HepG2 (cell line): ENCODE measurements around the gene YKT6. TPM values are rescaled to one million over a fixed set of nuclear protein-coding genes. Genes with fewer than 3 reads are reported as not detected.
A peak's percentile ranks its signal among the peaks of the same experiment; 100 is the strongest.

Source experiments
- AFF4 ChIP-seq: sonication (generic); formaldehyde crosslinking; IDR thresholded peaks from 2 replicates; pipeline ENCODE4 v1.4.0; 2020; ENCODE audit warnings: missing genetic modification reagents
- MBD4 ChIP-seq: IDR thresholded peaks from 2 replicates; pipeline ENCODE4 v1.6.1; 2012; ENCODE audit warnings: low read length, inconsistent platforms, borderline replicate concordance
- PAX8 ChIP-seq: sonication (generic); formaldehyde crosslinking; IDR thresholded peaks from 2 replicates; pipeline ENCODE4 v1.8.0; 2022; ENCODE audit warnings: mild to moderate bottlenecking, missing genetic modification reagents, borderline replicate concordance
- PRPF4 ChIP-seq: fragments of 200-400 bp; formaldehyde crosslinking; IDR thresholded peaks from 2 replicates; pipeline ENCODE4 v1.6.1; 2016; ENCODE audit warnings: low read length, low read depth; ENCODE audit not compliant: poor library complexity, severe bottlenecking
- ZBTB10 ChIP-seq: sonication (generic); formaldehyde crosslinking; IDR thresholded peaks from 2 replicates; pipeline ENCODE4 v1.4.0; 2020; ENCODE audit warnings: missing genetic modification reagents, borderline replicate concordance
- ZKSCAN5 ChIP-seq: sonication (generic); formaldehyde crosslinking; IDR thresholded peaks from 2 replicates; pipeline ENCODE4 v1.5.1; 2020; ENCODE audit warnings: mild to moderate bottlenecking, missing genetic modification reagents
- ZNF224 ChIP-seq: sonication (generic); formaldehyde crosslinking; IDR thresholded peaks from 2 replicates; pipeline ENCODE4 v1.5.0; 2020; ENCODE audit warnings: mild to moderate bottlenecking, missing genetic modification reagents
- ZNF672 ChIP-seq: sonication (generic); formaldehyde crosslinking; IDR thresholded peaks from 2 replicates; pipeline ENCODE4 v1.8.1; 2022; ENCODE audit warnings: missing genetic modification reagents
- ZNF766 ChIP-seq: sonication (generic); formaldehyde crosslinking; IDR thresholded peaks from 2 replicates; pipeline ENCODE4 v1.5.0; 2020; ENCODE audit warnings: missing genetic modification reagents, borderline replicate concordance
- polyA plus RNA-seq, 8 experiments: library from polyadenylated mRNA; depleted of rRNA in 3 of 8; stranded (reverse) in 7 of 8; unstranded in 1 of 8; fragments of >200 nt; fragmentation: Illumina TruSeq in 4 of 8; extraction: Trizol in 4 of 8; gene quantifications; 2 replicates each; pipeline versions ENCODE4 v1.2.1 to v1.2.3, GENCODE V29; 2011 to 2016; ENCODE audit warnings: low read depth in 4 of 8, missing spikeins in 1 of 8, mixed read lengths in 1 of 8; ENCODE audit not compliant: insufficient read depth in 1 of 8
- total RNA-seq, 5 experiments: library from RNA; depleted of rRNA; stranded (reverse); fragments of >200 nt; fragmentation: Illumina TruSeq; extraction: Trizol; gene quantifications; 2 replicates each; pipeline ENCODE4 v1.2.3, GENCODE V29; 2016; ENCODE audit warnings: low read depth in 1 of 5

Gene YKT6
- total and polyA plus RNA-seq, 2 of the 13 experiments (the other 11 are each of a cell fraction or from before 2014, with no cell fraction given) = 52.2 to 60.3 TPM

GRCh38 chr7:44221231-44221791, 20.5 kb downstream of the YKT6 start (continued):
- TF ChIP-seq ZBTB10 = peak; percentile 88
- 0 out of 2 replicates have a peak, but pooled peaks have one; percentile 22 for TF ChIP-seq ZKSCAN5
- no peak for TF ChIP-seq ZNF672 (CRISPR knock-in tag)
- TF ChIP-seq ZNF224 (CRISPR knock-in tag) = no peak
- TF ChIP-seq ZNF766 (CRISPR knock-in tag) = no peak
- no peak for TF ChIP-seq PAX8 (CRISPR knock-in tag)
- TF ChIP-seq MBD4 = no peak
- TF ChIP-seq PRPF4 = no peak
- no peak for TF ChIP-seq AFF4 (CRISPR knock-in tag)
